Endothelial cell of umbilical vein (primary cell): Measurements from ENCODE around the gene MAN1A1. TPM values are rescaled to one million over a fixed set of nuclear protein-coding genes. Genes with fewer than 3 reads are reported as not detected.

Experiments used
- BruUV-seq: library from RNA; stranded (reverse); fragments of 400-500 nt; replicated peaks from 2 replicates; lab custom pipeline; 2021; lab: Mats Ljungman, UMichigan
- CTCF ChIA-PET: fragments of 300-600, 350-600 bp; sonication (Branson Sonifier 250); formaldehyde crosslinking; loops from one replicate; lab custom pipeline; 2021; ENCODE audit warnings: antibody characterized with exemption, inconsistent platforms; lab: Charles Lee
- POLR2A ChIA-PET: fragments of 300-600, 350-600 bp; sonication (Branson Sonifier 250); formaldehyde crosslinking; loops from one replicate; lab custom pipeline; 2021; ENCODE audit warnings: antibody characterized with exemption, inconsistent platforms; lab: Charles Lee
- DNase-seq: peaks from one replicate; pipeline ENCODE4 v3.0.0-alpha.2; 2011; ENCODE audit warnings: low read depth, low spot score
- FAIRE-seq: peaks from 2 replicates; lab custom pipeline; 2011; peaks lifted over from hg19 to GRCh38; lab: Jason Lieb, UNC
- H2AFZ ChIP-seq: 2 replicates; pipeline ENCODE4 v1.6.0; 2012; ENCODE audit warnings: low read depth, low read length, control low read depth, inconsistent platforms
- H3K27ac ChIP-seq: 2 replicates; pipeline ENCODE4 v1.5.1; 2011; ENCODE audit warnings: low read depth, mild to moderate bottlenecking, control low read depth, low read length, moderate library complexity; ENCODE audit not compliant: insufficient read depth
- H3K27me3 ChIP-seq, 2 experiments: 2 replicates each; pipeline versions ENCODE4 v1.6.0 to v1.6.1; 2011; ENCODE audit warnings: low read length in 2 of 2, mixed read lengths in 1 of 2; ENCODE audit not compliant: control insufficient read depth in 2 of 2, insufficient read depth in 2 of 2
- H3K36me3 ChIP-seq, 2 experiments: 2 replicates in 1 of 2; 3 replicates in 1 of 2; pipeline ENCODE4 v1.5.1; 2011; ENCODE audit warnings: low read length in 2 of 2, mild to moderate bottlenecking in 1 of 2, moderate library complexity in 1 of 2; ENCODE audit not compliant: control insufficient read depth in 2 of 2, insufficient read depth in 2 of 2; ENCODE audit errors: extremely low read depth in 1 of 2
- H3K4me1 ChIP-seq: 3 replicates; pipeline ENCODE4 v1.5.1; 2011; ENCODE audit warnings: mild to moderate bottlenecking, low read length; ENCODE audit not compliant: control insufficient read depth, insufficient read depth; ENCODE audit errors: extremely low read depth
- H3K4me2 ChIP-seq: 2 replicates; pipeline ENCODE4 v1.6.1; 2011; ENCODE audit warnings: low read length, control low read depth, mixed read lengths; ENCODE audit not compliant: insufficient read depth
- H3K4me3 ChIP-seq, 3 experiments: fragments of 200-600 bp in 1 of 3; sonication (generic), shearing (Covaris generic) in 1 of 3; replicated peaks in 1 of 3; 2 replicates each; pipeline ENCODE4 v1.5.1; 2011 to 2016; ENCODE audit warnings: control low read depth in 3 of 3, low read length in 3 of 3, mild to moderate bottlenecking in 2 of 3, inconsistent platforms in 1 of 3, low read depth in 1 of 3, moderate library complexity in 1 of 3; ENCODE audit not compliant: insufficient read depth in 1 of 3
- H3K79me2 ChIP-seq: 2 replicates; pipeline ENCODE4 v1.6.0; 2012; ENCODE audit warnings: low read length, inconsistent platforms; ENCODE audit not compliant: control insufficient read depth, insufficient read depth
- H3K9ac ChIP-seq: replicated peaks from 2 replicates; pipeline ENCODE3; 2011; ENCODE audit warnings: low read length, control low read depth; ENCODE audit not compliant: insufficient read depth; ENCODE audit errors: extremely low read depth
- H3K9me1 ChIP-seq: replicated peaks from 3 replicates; pipeline ENCODE4 v1.6.0; 2011; ENCODE audit warnings: mild to moderate bottlenecking, low read length; ENCODE audit not compliant: control insufficient read depth, insufficient read depth; ENCODE audit errors: extremely low read depth
- H3K9me3 ChIP-seq: replicated peaks from 2 replicates; pipeline ENCODE4 v1.5.1; 2012; ENCODE audit warnings: low read length, inconsistent platforms; ENCODE audit not compliant: control insufficient read depth, insufficient read depth
- H4K20me1 ChIP-seq: replicated peaks from 2 replicates; pipeline ENCODE3; 2011; ENCODE audit warnings: mild to moderate bottlenecking, low read length; ENCODE audit not compliant: control insufficient read depth, insufficient read depth; ENCODE audit errors: extremely low read depth
- EZH2 ChIP-seq: IDR thresholded peaks from 2 replicates; pipeline ENCODE4 v1.6.1; 2012; ENCODE audit warnings: borderline replicate concordance, low read depth, mild to moderate bottlenecking, moderate library complexity, low read length, inconsistent platforms; ENCODE audit not compliant: severe bottlenecking
- FOS ChIP-seq: IDR thresholded peaks from 2 replicates; pipeline ENCODE4 v1.6.1; 2011; ENCODE audit warnings: mild to moderate bottlenecking, low read length, moderate library complexity, borderline replicate concordance; ENCODE audit not compliant: insufficient read depth
- GATA2 ChIP-seq: IDR thresholded peaks from 2 replicates; pipeline ENCODE4 v1.7.0; 2011; ENCODE audit warnings: low read depth, mild to moderate bottlenecking, moderate library complexity, mixed read lengths, low read length; ENCODE audit not compliant: insufficient read length, insufficient read depth
- POLR2A ChIP-seq: IDR thresholded peaks from 2 replicates; pipeline ENCODE4 v1.6.1; 2012; ENCODE audit warnings: low read depth, mild to moderate bottlenecking, control low read depth, low read length
- dilution Hi-C: fragments of 300-500 bp; cut with MboI; formaldehyde crosslinking; loops from one replicate; pipeline ENCODE4 v1.15.0; 2019; ENCODE audit warnings: low sequenced_read_pairs; ENCODE audit not compliant: extremely low pct_ligation_motif_present
- intact Hi-C: fragments of 100-400 bp; cut with micrococcal nuclease; formaldehyde crosslinking; loops from one replicate; pipeline ENCODE4 v1.10.0; 2022
- polyA plus RNA-seq, 4 experiments: library from polyadenylated mRNA; depleted of rRNA in 3 of 4; stranded (reverse) in 3 of 4; unstranded in 1 of 4; fragments of >200 nt; gene quantifications; 2 replicates each; pipeline versions ENCODE4 v1.2.1 to v1.2.3, GENCODE V29; 2011 to 2012; ENCODE audit warnings: missing spikeins in 1 of 4
- total RNA-seq: library from RNA; stranded (reverse); gene quantifications from 2 replicates; pipeline ENCODE4 v1.2.3, GENCODE V29; 2021
- TF ChIP-seq, protein P1 (sequence below): IDR thresholded peaks from 2 replicates; pipeline ENCODE4 v1.6.1; 2011; ENCODE audit not compliant: insufficient read depth, insufficient read length
- TF ChIP-seq, protein P2 (sequence below), 2 donors: IDR thresholded peaks; 1 replicate in 1 of 2; 2 replicates in 1 of 2; pipeline ENCODE4 v1.5.1; 2011; ENCODE audit warnings: low read length in 2 of 2, mild to moderate bottlenecking in 2 of 2, moderate library complexity in 2 of 2, control low read depth in 1 of 2, inconsistent platforms in 1 of 2, low read depth in 1 of 2; ENCODE audit not compliant: insufficient read depth in 1 of 2; ENCODE audit errors: extremely low read depth in 1 of 2

Gene MAN1A1
- total and polyA plus RNA-seq, 2 donors (not counting 3 experiments of a cell fraction or from before 2014, with no cell fraction given) = 3.3 to 12.9 TPM

DNA sequence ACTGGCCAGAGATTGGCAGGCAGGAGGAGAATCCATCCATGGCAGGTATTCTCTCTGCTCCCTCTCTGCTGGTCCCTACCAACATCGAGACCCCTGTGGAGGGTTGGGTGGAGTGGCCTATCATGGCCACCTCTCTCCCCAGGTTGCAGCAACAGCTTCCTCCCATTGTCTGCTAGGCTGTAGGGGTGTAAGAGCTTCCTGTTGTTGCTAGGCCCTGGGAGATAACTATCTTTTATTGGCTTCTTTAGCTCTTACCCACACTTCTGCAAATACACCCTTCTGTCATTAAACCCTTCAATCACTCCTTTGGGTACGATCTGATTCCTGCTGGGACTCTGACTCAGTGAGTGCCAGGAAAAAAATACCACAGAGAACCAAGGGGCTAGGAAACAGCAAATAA is 204.4 kb downstream of the MAN1A1 start:
- DNase-seq (peak; percentile 21), FAIRE-seq (no peak)
- no peaks in the 10 kb centered on the region for H3K9me1 ChIP-seq
- intact Hi-C loops (no loop called here), dilution Hi-C loops (no loop called here)
- H4K20me1 ChIP-seq = no peaks in the 10 kb centered on the region
- POLR2A ChIA-PET = no interaction called here
- no peak overlapping the region for H3K27ac ChIP-seq
- TF ChIP-seq, protein P1, sequence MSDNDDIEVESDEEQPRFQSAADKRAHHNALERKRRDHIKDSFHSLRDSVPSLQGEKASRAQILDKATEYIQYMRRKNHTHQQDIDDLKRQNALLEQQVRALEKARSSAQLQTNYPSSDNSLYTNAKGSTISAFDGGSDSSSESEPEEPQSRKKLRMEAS = no peak
- TF ChIP-seq EZH2 (no peak), GATA2 (peak; percentile 70)
- H3K4me2 ChIP-seq = peak overlapping the region; percentile 40
- H3K36me3 ChIP-seq = no peaks in the 10 kb centered on the region
- H2AFZ ChIP-seq = no peak overlapping the region
- no TSS peak for BruUV-seq
- no peaks in the 10 kb centered on the region for H3K79me2 ChIP-seq
- CTCF ChIA-PET = interaction anchor here (1.2 to 4.8 kb wide), 3 partner anchors 8 to 16 kb away, joined by 3 to 46 read pairs (median 4); no protein-coding TSS in a partner anchor
- no peaks in the 10 kb centered on the region for H3K27me3 ChIP-seq
- H3K9ac ChIP-seq = no peak overlapping the region
- no peaks in the 10 kb centered on the region for H3K9me3 ChIP-seq
- no peak overlapping the region for H3K4me3 ChIP-seq
- peaks cover 29% of the 10 kb centered on the region for H3K4me1 ChIP-seq

DNA sequence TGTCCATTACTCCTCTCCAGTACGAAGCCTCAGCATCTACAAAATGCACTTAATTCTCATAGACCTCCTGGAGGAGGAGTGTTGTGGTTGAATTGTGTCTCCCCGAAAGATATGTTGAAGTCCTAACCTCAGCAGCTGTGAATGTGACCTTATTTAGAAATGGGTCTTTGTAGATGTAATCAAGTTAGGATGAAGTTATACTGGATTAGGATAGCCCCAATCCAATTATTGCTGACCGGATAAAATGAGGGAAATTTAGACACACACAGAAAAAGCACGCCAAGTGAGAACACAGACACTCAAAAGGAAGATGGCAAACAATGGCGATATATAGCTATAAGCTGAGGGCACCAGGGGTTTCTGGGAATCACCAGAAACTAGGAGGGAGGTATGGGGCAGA is 206.9 kb downstream of the MAN1A1 start:
- Histone ChIP-seq H4K20me1 (no peaks in the 10 kb centered on the region), H3K9ac (no peak overlapping the region), H3K4me3 (no peak overlapping the region), H3K4me2 (no peak overlapping the region), H3K9me3 (no peaks in the 10 kb centered on the region), H3K27me3 (no peaks in the 10 kb centered on the region), H3K36me3 (no peaks in the 10 kb centered on the region), H3K79me2 (no peaks in the 10 kb centered on the region), H3K9me1 (no peaks in the 10 kb centered on the region), H3K4me1 (peaks cover 21% of the 10 kb centered on the region), H2AFZ (no peak overlapping the region), H3K27ac (no peak overlapping the region)
- intact Hi-C loops = no loop called here
- no TSS peak for BruUV-seq
- ChIA-PET CTCF (interaction anchor here (1.0 to 1.1 kb wide), 2 partner anchors 9 to 13 kb away, joined by 3 read pairs; no protein-coding TSS in a partner anchor), POLR2A (no interaction called here)
- DNase-seq = no peak
- dilution Hi-C loops = no loop called here
- no peak for FAIRE-seq
- TF ChIP-seq, protein P1 = no peak
- TF ChIP-seq, protein P2, sequence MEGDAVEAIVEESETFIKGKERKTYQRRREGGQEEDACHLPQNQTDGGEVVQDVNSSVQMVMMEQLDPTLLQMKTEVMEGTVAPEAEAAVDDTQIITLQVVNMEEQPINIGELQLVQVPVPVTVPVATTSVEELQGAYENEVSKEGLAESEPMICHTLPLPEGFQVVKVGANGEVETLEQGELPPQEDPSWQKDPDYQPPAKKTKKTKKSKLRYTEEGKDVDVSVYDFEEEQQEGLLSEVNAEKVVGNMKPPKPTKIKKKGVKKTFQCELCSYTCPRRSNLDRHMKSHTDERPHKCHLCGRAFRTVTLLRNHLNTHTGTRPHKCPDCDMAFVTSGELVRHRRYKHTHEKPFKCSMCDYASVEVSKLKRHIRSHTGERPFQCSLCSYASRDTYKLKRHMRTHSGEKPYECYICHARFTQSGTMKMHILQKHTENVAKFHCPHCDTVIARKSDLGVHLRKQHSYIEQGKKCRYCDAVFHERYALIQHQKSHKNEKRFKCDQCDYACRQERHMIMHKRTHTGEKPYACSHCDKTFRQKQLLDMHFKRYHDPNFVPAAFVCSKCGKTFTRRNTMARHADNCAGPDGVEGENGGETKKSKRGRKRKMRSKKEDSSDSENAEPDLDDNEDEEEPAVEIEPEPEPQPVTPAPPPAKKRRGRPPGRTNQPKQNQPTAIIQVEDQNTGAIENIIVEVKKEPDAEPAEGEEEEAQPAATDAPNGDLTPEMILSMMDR (IDR thresholded peaks at IDR 0.05; ENCODE audit: extremely low read depth in 1 of 2, insufficient read depth in 1 of 2, low read depth in 1 of 2, low read length in 2 of 2) = no peak
- TF ChIP-seq EZH2 = no peak
- no peak for TF ChIP-seq GATA2
- no peak for TF ChIP-seq FOS
- no peak for TF ChIP-seq POLR2A
